GM12891 (cell line): Measurements from ENCODE around the gene OSBPL6.

Experiments
- PAX5 ChIP-seq: IDR thresholded peaks from 2 replicates; pipeline ENCODE4 v1.6.1; 2011; ENCODE audit warnings: low read length, moderate library complexity, mild to moderate bottlenecking; ENCODE audit not compliant: insufficient read depth, severe bottlenecking
- POLR2A ChIP-seq: IDR thresholded peaks from 2 replicates; pipeline ENCODE4 v1.6.1; 2011; ENCODE audit warnings: low read depth, low read length, control low read depth
- POLR2AphosphoS5 ChIP-seq: IDR thresholded peaks from 2 replicates; pipeline ENCODE4 v1.6.1; 2011; ENCODE audit warnings: low read depth, low read length, control low read depth
- POU2F2 ChIP-seq: IDR thresholded peaks from 2 replicates; pipeline ENCODE4 v1.6.1; 2011; ENCODE audit warnings: low read depth, mild to moderate bottlenecking, control low read depth, low read length, moderate library complexity
- SPI1 ChIP-seq: IDR thresholded peaks from 2 replicates; pipeline ENCODE4 v1.6.1; 2011; ENCODE audit warnings: low read depth, low read length, control low read depth
- TAF1 ChIP-seq: IDR thresholded peaks from 2 replicates; pipeline ENCODE4 v1.6.1; 2011; ENCODE audit warnings: low read depth, low read length, control low read depth

DNA sequence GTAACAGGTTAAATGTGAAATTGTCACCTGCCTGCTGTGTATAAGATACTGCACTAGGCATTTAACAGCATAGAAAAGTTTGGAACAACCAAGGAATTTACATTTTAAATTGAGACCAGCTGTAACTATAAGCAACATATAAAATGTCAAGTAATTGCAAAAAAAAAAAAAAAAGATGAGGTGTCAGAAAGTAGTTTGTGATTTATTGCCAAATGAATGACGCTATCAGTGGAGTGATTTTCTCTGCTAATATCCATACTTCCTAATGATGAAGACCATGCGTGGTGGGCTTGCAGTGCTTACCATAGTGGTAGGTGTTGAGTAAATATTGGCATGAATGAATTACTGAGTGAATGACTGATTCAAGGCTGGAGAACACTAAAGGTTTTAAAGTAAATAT, 73.3 kb downstream of the OSBPL6 start:
- TF ChIP-seq POLR2AphosphoS5 = no peak
- TF ChIP-seq SPI1 = no peak
- TF ChIP-seq POLR2A = no peak
- no peak for TF ChIP-seq TAF1
- TF ChIP-seq POU2F2 = no peak
- TF ChIP-seq PAX5 = no peak
